ENCODE data around the gene RBM44.

The RBM44 gene

DNA sequence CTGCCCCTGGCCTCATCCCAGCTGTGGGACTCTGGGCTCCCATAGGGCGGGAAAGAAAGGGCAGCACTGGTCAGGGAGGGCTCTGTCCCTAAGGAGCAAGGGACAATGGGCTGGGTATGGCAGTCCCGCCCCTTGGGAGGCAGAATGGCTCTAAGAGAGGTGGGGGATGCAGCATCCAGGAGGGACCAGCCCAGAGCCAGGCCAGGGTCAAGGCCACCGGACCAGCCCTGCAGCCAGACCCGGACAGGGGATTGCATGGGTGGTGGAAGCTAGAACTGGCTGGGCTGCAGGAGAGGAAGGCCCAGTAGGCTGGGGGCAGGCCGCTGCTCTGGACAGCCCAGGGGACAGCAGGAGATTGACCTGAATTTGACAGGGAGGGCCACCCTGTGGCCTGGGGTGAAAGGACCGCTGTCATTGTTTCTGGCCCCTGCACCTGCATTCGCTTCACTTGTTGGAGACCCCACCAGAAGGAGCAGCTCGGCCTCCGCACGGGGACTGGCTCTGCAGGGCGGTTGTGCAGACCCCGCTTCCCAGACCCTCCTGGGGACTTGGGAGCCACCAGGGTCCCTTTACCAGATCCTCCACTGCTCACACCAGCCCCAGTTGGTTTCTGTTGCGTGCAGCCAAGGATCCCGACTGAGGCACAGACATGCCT, 75.4 kb downstream of the RBM44 start:
- DNase-seq = no peak

DNA sequence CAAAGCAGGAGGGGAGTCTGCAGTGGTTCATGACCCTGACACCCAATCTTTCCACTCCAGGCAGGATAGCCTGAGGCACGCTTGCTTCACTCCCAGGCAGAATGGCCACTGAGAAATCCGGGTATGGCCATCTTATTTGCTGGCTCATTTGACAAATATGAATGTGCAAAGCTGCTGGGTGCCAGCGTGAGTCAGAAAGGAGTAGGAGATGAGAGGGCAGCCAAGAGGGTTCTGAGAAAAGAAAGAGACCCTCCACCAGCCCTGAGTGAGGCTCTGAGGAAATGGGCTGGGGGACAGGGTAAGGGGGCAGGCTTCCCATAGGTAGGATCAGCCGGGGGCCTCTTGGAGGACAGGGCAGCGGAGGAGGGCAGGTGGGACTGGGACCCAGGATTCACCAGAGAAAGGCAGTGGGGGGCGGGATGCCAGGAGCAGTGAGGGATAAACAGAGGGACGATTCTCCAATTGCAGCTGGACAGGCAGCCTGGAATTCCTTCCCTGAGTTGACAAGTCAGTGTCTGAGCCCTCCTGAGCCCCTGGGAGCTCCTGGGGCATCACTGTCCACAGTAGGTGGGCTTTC, 76.1 kb downstream of the RBM44 start:
- DNase-seq = no peak

DNA sequence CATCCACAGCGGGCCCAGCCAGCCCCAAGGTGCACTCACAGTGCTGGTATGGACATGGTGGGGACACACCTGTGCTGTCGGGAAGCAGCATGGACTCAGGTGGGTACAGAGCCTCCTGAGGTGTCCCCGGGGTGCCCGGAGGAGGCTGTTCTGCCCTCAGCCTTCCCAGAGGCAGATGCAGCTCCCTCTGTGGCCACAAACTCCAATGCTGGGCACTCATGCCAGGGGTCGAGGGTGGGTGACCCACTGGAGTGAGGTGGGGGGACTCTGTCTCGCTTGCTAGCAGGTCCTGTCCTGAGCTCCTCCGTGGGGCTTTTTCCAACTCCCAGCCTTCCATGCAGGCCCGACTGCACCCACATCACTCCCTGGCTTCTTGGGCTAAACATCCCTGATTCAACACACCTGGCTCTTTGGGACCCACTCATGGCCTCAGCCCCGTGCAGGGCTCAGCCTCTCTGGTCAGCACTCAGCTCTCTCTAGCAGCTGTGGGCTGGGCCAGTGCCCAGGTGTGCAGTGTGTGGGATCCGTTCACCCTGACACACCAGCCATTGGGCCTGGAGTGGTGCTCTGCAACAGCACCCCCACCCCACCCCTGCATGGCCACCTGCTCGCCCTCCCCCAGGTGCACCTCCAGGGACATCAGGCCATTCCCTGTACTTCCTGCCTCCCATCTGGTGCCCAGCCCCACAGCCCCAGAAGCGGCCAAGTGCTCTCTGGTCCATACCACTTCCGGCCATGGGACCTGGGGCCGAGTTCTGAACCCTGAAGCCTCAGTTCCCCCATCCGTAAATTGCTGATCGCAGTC, 76.9 kb downstream of the RBM44 start:
- no peak for DNase-seq

DNA sequence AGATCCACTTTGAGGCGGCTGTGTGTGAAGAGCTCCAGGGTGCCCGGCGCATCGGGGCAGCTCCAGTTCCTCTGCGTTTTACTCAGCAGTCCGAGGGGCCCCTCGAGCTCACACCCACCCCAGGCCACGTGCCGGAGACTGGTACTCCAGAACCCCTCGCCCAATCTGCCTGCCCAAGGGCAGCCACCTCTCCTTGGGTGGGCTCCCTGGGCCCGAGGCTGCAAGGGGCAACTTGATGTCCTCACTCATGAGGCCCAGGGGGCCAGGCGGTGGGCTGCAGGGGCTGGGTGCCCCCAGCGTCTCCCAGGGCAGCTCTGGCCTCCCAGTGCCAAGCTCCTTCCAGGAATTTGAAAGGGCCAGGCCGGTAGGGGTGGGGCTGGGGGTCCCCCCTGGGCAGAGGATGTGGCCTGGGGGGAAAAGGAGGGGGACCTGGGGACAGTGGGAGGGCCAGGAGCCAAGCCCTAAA, 77.5 kb downstream of the RBM44 start:
- no peak for DNase-seq

DNA sequence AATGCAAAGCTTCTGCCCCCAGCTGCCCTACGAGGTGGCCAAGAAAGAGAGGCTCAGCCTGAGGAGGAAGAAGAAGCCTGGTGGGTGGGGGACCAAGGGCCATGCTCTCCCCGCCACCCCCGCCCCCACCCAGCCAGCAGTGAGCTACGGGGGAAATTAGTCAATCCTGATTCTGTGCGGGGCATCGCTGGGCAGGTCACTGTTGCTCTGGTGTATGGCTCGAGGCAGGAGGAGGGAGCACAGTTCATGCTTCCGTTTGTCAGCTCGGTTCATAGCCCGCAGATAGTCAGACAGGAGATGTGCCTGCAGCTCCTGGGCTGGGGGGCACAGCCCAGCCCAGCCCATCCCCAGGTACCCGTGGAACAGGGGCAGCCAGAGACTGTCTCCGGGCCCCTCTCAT, 78.0 kb downstream of the RBM44 start:
- DNase-seq = no peak

DNA sequence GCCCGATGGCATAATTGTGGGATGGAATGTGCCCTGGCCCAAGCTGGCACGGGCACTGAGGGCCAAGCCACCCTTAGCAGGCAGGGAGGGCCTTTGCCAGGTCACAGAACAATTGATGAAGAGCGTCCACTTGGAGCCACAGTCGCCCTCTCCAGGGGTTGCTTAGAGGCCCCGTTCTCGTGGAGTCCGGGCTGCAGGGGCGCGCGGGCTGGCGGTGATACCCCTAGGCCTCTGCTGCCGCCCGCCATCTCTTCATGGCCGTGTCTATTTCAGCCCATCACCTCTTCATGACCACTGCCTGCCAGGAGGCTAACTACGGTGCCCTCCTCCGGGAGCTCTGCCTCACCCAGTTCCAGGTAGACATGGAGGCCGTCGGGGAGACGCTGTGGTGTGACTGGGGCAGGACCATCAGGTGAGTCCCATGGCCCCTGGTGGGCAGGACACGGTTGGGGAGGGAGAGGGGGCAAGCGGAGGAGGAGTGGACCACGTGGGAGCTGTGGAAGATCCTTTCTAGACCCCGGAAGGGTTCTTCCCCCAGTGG, 78.4 kb downstream of the RBM44 start:
- no peak for DNase-seq

DNA sequence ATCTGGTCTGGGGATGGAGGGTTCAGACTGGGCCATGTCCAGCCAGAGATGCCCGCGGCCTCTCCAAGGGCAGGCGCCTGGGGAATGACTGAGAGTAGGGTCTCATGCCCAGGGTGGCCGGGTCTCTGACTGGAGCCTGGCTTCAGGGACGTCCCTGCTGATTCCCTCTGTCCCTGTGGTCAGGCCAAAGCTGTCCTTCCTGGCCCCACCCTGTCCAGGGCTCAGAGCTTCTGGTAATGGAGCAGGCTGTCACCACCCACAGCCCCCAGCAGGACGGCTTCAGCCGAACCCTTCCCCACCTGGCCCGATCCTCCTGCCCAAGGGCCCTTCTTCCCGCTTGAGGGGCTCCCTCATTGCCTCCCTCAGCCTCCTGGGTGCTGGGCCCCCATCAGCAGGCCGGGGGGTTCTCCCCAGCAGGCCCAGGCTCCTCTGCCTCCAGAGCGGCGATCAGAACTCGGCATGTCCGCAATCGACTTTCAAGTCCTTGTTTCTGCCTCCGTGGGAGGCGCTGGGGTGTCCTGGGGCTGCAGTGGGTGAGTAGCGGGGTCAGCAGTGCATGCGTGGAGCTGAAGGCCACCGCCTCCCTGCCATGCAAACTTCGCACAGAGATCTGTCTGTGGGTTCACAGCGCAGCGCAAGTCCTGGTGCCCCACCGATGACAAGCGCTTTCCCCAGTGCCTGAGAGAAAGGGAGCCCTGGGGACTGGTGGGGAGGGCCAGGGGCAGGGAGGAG, 79.2 kb downstream of the RBM44 start:
- DNase-seq = no peak

DNA sequence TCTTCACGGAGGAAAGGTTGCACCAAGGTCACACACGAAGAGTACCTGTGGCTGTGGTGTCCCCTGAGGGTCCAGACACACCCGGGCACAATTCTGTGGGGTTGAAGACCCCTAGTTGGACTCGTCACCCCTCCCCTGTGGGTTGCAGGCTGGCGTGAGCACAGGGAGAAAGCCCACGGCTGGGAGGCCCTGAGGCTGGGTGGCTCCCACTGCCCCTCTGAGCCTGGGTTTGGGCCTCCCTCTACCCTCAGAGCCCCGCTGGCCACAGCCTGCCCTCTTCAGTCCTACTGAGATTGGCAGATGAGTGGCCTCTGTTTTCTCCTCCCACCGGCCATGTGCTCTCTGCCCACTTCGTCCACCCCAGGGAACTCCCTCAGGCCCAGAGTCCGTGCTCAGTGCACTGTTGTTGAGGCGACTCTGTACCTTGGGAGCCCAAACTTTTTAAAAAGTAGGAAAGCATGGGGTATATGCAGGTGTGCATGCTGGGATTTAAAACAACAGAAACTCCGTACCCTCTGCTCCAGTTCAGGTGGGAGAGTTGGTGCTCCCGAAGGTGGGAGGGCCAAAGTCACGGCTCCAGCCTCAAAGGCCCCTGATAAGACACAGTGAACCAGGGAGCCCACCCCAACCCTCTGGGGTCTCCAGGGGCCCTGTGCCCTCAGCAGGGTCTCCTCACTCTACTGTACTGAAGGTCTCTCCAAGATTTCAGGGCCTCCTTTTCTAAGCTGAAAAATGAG, 79.9 kb downstream of the RBM44 start:
- DNase-seq = no peak

DNA sequence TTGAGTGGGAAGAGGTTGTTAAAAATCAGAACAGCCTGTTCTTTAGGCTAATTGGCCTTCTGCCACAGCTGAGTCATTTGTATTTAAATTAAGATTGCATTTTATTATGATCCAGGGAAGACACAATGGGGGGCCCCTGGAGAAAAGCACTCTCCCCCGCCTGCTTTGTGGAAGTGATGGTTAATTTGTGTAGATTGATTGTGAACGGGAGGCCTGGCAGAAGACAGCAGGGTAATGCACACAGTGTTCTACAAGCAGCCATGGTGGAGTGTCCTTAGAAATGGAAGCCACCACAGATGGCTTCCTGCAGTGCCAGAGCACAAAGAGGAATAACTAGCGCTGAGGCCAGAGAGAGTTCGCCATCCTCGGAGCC, 80.5 kb downstream of the RBM44 start:
- no peak for DNase-seq

DNA sequence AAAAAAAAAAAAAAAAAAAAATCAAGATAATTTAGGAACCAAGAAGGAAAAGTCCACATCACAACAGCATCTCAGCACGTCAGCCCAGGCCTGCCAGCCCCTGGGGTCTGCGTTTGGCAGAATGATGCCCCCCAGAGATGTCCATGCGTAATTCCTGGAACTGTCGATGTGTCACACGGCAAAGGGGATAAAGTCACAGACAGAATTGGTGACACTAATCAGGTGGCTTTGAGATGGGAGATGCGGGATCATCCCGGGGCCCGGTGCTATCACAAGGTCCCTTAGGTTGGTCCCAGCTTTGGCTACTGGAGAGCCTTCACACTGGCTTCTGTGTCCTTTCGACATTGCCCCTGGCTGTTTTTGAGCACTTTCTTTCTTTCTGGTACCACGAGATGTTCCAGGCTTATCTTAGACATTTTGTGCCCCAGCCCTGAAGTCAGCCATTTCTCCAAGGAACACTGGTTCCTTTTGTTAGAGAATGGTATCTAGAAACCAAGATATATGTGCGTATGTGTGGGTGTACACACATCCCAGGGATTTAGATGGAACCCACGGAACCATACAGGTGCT, 81.5 kb downstream of the RBM44 start:
- no peak for DNase-seq

DNA sequence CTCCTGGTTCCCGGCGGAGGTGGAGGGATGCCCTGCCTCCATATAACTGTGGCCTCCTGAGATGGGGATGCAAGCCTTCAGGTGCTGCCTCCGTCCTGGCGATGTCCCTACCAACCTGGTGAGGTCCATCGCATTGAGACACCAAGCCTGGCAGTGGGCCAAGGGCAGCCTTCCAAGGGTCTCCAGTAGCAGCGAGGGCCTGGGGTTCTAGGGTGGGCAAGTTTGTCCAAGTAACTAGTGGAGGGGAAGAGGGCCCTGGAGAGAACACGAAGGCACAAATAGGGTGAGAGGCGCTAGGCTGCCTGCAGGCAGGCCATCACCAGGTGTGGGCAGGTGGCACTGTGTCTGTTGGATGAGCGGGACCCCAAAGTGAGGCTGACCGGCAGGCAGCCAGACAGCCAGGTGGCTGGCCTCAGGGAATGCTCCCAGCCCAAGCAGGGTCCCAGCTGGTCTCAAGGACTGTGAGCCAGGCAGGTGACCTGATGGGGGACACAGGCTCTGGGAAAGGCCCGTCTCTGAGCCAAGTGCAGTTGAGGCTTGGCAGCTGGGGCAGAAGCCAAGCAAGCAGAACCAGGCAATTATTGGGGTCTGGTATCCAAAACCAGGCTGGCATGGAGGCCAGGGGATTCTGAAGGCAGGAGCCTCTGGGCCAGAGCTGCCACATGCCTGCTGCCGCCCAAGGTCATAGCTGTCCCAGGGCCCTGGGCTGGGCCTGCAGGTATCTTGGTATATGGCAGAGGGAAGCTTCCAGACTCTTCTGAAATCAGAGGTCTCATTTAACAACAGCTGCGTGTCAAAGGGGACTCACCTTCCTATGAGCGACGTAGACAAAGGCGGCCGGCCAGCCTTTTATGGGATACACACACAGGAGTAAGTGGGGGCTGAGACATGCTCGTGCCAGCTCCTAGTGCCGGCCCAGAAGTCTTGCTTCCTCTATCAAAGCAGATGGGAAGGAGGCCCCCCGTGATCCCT, 84.2 kb downstream of the RBM44 start:
- DNase-seq = no peak

DNA sequence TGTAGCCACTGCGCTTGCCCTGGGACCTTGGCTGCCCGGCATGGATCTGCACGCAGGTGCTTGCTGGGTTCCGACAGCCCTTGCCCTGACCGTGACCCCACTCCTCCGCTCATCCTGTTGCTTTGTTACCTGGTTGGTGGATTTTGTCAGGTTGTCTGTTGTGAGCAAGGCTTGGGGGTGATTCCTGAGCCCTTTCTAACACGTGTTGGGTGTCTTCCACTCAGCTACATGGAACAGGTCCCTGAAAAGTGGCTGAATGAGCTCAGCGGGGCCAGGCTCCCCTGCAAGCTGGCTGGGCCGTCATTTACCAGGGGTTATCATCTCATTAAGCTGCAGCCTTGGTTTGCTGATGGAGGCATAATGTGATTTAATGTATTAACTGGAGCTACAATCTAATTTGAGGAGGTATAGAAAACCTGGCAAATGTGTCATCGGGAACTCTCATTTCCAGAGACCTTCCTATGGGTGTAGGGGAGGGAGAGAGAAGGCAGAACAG, 85.4 kb downstream of the RBM44 start:
- no peak for DNase-seq

DNA sequence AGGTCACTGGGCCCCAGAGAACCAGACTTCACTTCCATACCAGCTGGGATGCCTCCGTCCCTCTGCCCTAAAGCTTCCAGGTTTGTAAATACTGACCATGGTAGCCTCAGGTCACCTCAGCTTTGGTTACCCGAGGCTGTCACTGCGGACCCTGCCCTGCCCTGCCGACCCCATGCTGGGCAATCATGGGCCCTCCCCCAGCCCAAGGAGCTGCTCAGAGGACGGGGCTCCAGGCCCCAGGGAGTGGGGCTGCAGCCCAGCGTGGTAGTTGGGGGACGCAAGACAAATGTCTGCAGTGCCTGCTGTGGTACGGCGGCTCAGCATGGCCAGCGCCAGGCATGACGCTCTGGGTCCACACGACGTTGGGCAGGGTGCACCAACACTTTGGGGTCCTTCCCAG, 86.1 kb downstream of the RBM44 start:
- DNase-seq = no peak

DNA sequence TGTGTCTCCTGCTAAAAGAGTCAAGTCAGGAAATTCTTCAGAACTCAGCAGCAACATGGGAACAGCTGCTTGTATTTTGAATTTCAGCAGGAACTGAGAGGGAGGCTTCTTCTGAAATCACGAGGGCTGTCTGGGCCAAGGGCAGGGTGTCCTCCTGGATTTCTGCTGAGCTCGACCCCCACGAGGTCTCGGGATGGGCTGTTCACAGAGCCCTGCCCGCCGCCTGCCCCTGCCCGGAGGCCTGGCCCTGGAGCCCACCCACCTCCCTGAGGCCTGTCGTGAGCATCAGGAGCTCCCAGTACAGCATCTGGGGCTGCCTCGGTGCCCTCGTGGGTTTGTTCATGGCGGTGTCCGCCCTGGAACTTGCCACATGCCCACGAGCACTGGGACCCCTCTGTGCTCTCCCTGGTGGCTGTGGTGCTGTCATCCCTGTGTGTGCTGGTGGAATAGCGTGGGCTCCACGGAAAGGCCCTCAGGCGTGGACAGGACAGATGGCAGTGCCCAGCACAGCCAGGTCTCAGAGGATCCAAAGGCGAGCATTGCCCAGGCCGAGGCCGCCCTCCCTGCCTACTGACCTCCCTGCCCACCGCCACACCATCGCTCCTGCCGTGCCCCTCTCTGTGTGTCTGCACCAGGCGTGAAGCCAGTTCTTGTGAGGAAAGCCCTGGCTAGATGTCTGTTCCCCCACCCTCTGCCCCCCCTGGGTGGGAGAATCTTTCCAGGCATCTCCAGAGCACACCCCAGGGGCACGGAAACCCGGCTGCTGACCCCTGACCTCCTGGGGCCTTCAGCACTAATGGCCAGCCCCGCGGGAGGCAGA, 86.7 kb downstream of the RBM44 start:
- no peak for DNase-seq

DNA sequence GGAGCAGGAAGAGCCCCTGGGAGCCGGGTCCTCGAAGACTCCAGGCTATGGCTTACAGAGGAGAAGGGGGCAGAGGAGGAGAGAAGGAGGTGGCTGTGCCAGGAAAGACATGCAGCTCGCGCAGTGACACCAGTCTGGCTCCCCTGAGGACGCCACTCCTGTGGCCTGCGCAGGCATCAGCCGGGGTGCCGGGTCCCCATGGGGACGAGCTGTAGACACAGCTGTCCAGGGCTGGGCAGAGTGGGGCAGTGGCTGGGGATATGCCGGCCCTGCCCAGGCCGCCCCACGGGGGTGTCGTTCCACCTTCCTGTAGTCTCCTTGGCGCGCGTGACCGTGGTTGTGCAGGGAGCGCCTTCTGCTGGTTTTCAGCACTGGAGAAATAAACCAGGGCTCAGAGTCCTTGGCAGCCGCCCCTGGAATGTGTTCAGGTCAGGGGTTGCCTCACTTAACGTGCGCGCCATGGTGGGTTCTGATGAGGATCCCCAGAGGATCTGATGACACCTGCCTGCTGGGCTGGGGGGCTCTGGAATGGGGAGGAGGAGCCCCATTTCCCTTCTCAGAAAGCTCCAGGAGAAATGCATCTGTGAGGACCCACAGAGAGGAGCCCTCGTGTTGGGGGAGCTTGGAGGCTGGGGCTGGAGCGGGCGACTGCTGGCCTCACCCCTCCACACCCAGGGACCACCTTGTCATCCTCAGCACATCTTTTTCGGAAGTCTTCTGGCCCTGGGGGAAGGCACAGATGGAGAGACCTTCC, 87.5 kb downstream of the RBM44 start:
- no peak for DNase-seq

DNA sequence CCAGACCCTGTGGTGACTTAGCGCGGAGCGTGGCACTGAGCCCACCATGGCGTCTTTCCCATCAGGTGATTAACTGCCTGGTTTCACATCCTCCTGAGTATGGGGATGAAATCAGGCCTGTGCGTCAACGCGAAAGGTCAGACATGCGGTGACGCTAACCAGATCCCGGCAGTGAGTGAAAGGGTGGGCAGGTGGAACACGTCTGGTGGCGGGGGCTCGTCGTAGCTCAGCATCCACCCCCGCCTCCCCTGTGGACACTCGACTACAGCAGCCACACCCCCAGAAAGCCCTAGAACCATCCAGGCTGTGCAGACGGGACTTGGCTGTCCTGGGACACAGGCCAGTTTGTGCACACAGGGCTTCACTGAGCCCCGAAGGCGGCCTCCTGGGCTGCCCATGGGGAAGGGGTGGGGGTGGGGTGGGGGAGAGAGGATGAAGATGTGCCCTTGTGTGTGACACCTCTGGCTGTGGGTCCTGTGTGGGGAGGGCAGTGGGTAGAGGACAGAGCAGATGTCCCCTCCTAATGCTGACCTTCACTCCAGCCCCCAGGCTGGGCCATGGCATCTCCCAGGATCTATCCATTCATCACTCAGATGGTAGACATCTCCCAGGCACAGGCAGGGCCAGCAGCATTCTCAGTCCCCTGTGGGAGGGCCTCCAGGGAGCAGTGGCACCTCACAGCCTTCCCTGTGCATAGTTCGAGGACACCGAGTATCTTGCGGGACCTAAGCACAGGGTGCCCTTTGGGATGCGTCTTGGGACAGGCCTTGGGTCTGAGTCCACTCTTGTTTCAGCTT, 88.3 kb downstream of the RBM44 start:
- DNase-seq = no peak

DNA sequence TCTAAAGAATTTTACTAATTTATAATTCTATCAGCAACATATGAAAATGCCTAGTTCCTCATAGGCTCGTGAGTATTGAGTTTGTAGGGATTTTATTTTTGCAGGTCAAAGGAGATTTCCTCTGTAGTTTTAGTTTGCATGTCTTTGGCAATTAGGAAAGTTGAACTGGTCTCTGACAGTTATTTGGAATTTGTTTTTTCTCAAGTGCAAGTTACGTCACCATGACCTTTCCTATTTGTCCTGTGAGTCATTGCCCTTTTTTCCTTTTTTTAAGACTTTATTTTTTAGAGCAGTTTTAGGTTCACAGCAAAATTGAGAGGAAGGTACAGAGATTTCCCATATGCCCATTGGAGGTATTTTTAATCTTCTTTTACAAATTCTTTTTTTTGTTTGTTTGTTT, 89.8 kb downstream of the RBM44 start:
- DNase-seq = no peak

DNA sequence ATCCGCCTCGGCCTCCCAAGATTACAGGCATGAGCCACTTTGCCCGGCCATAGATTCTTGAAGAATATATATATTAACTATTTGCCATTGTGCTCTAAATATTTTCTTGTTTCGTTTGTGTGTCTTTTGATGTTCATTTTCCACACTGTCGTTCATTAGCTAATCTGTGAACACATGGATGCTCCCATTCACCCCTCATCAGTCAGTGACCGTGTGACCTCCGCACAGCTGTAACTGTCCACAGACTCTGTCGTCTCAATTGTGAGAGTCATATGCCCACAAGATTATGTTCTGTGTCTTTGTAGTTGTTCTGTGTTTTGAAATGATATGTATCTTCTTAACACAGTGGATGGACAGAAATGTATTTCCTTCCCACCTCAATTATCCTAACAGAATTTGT, 90.4 kb downstream of the RBM44 start:
- DNase-seq = no peak

Measured in activated CD4-positive, alpha-beta T cell treated with anti-CD3 and anti-CD28 coated beads, Interleukin-2, amount 50 U/mL, for 16 hours (primary cell).